GM21367 (cell line): Measurements from ENCODE around the gene ZNF717.
"Not testable (repeated sequence)": the region's sequence is repeated elsewhere in the genome, so short reads cannot be mapped to it uniquely, and the experiment has no call there.

Source experiments
- ATAC-seq: cut with Tn5 transposase; IDR thresholded peaks from one replicate; pipeline ENCODE4 v1.9.1; 2021; ENCODE audit not compliant: unreplicated experiment

ZNF717 gene

GRCh38 chr3:75785081-75785755 lies at the start of gene ZNF717:
Gene ZNF717, minus strand, starts transcription at chr3:75785549. Its CDS starts 2,187 bp downstream, at chr3:75783362.
- ATAC-seq: not testable (repeated sequence)

DNA sequence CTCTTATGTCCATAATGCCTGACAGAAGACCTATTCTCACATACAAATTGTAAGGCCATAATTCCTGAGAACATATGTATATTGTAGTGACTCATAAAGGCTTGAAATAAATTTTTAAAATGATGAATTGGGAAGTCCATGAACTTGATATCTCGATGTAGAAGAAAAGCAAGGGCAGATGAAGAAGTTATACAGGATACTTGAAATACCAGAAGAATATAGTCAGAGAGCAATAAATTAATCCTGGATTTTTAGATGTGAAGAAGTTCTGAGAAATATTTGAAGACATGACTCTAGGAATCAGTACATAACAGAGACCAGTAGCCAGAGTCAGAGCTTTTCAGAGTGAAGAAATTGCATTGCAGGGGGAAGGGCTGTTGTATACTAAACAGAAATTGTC lies 45.7 kb upstream of the ZNF717 start:
- ATAC-seq: not testable (repeated sequence)

- ATAC-seq: not testable (repeated sequence)
These were observed 32.7 kb upstream of the ZNF717 start for GRCh38 chr3:75818019-75818418.

GRCh38 chr3:75816287-75817180 lies 31.2 kb upstream of the ZNF717 start:
- not testable (repeated sequence) for ATAC-seq

- no peak for ATAC-seq
These were observed 29.4 kb upstream of the ZNF717 start for GRCh38 chr3:75814797-75815196.

GRCh38 chr3:75782506-75782905 lies 2.8 kb downstream of the ZNF717 start:
- no peak for ATAC-seq

DNA sequence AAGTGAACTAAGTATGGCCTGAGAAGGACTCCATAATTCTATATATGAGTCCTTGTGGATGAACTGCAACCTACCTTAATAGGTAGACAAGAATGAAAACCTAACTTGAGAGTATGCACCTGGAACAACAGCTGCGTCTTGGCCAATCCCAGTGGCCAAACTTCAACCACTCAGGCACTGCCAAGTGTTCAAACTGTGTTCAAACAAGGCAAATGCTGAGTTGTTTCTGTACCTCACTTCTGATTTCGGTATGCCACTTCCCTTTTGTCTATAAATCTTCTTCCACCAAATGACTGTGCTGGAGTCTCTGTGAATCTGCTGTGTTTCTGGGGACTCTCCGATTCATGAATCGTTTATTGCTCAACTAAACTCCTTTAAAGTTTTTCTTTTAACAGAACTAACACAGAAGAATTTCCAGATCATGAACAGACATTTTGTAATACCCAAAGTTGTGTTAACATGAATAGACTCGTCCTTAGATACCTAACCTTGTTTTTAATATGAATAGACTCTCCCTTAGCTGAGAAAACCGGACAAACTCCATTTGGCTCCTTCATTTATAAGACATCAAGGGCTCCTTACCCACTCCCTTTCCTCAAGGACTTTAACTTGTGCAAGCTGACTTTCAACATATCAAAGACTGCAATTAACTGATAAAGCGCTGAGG lies 4.1 kb downstream of the ZNF717 start:
- no peak for ATAC-seq

DNA sequence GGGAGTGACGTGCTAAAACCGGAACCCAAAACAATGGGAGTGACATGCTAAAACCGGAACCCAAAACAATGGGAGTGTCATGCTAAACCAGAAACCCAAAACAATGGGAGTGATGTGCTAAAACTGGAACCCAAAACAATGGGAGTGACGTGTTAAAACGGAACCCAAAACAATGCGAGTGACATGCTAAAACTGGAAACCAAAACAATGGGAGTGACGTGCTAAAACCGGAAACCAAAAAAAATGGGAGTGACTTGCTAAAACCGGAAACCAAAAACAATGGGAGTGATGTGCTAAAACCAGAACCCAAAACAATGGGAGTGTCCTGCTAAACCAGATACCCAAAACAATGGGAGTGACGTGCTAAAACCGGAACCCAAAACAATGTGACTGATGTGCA lies 7.6 kb downstream of the ZNF717 start:
- not testable (repeated sequence) for ATAC-seq

DNA sequence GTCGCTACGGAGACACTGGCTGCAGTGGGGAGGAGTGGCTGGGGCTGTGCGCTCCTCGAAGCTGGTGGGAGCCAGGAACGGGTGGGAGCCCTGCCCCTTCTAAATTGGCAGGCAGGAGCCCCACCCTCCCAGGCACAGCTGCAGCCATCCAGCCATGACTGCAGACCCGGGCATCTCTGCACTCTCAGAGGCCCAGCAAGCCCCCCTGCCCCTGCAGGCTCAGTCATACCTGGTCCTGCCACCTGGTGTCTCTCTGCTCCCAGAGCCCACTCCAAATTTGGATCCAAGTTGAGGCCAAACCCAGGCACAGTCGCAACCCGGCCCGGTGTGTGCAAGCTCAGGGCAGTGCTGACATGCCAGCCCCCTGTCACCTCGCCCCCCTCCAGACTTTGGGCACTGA lies 13.7 kb downstream of the ZNF717 start:
- ATAC-seq: not testable (repeated sequence)

GRCh38 chr3:75768303-75769017 lies 16.9 kb downstream of the ZNF717 start:
- no peak for ATAC-seq

DNA sequence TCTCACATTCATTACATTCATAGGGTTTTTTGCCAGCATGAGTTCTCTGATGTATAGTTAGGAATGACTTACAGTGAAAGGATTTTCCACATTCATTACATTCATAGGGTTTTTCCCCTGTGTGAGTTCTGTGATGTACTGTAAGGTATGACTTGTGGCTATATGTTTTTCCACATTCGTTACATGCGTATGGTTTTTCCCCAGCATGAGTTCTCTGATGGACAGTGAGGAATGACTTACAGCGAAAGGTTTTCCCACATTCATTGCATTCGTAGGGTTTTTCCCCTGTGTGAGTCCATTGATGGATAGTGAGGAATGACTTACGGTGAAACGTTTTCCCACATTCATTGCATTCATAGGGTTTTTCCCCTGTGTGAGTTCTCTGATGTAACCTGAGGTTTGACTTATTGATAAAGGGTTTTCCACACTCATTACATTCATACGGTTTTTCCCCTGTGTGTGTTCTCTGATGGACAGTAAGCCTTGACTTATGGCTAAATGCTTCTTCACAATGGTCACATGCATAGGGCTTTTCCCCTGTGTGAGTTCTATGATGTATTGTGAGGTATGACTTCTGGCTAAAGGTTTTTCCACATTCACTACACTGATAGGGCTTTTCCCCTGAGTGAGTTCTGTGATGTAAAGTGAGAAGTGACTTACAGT lies 47.4 kb downstream of the ZNF717 start:
- no peak for ATAC-seq

- ATAC-seq: no peak
These were observed 57.4 kb downstream of the ZNF717 start for GRCh38 chr3:75727985-75728384.

DNA sequence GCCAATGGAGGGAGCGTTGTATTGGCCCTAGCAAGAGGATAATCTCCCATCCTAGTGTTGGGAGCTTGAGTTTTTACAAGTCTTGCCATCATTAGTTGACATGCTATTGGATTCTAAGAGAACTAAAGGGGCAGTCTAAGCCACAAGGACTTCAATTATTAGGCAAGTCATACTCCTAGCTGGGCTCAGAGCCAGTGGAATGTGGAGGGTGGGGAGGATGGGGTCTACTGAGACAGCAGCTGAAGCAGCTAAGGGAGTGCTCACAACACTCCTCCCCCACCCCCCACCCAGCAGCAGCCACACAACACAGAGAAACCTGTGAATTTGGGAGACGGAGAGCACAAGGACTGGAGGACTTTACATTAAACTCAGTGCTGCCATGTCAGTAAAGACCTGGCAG lies 93.3 kb downstream of the ZNF717 start:
- no peak for ATAC-seq

DNA sequence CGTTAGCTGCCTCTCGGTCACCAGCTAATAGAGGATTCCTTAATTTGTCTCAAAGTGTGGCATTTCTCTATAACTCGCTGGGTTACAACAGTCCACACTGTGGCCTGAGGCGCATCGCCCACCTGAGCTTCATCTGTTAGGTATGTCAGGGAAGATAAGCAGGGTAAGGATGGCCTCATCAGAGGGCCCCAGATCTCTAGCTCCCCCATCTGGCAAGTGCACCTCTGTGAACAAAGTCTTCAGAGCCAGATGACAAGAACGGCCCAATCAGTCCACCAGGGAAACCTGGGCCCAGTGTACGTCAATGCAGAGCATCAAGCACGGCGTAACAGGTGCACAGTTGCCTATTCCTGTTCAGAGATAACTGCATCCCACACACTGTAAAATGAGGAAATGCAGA lies 98.0 kb downstream of the ZNF717 start:
- ATAC-seq: no peak
